ENCODE data around the gene DCAF6.

DCAF6 gene

DNA sequence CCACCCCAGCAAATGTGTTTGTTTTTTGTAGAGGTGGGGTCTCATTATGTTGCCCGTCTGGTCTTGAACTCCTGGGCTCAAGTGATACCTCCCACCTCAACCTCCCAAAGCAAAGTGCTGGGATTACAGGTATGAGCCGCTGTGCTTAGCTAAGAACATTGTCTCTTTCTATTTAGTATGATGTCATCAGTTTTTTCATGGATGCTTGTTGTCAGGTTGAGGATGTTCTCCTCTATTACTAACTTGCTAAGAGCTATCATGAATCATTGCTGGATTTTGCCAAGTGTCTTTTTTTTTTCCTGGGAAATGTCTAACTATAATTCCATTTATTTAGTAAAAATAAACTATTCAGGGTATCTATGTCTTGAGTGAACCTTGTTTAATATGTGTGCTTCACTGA is 19.4 kb downstream of the DCAF6 start:
- H3K27ac Mint-ChIP-seq, result no peak overlapping the region
- no peaks in the 10 kb centered on the region for H3K4me1 Mint-ChIP-seq
- TF ChIP-seq, protein P1, sequence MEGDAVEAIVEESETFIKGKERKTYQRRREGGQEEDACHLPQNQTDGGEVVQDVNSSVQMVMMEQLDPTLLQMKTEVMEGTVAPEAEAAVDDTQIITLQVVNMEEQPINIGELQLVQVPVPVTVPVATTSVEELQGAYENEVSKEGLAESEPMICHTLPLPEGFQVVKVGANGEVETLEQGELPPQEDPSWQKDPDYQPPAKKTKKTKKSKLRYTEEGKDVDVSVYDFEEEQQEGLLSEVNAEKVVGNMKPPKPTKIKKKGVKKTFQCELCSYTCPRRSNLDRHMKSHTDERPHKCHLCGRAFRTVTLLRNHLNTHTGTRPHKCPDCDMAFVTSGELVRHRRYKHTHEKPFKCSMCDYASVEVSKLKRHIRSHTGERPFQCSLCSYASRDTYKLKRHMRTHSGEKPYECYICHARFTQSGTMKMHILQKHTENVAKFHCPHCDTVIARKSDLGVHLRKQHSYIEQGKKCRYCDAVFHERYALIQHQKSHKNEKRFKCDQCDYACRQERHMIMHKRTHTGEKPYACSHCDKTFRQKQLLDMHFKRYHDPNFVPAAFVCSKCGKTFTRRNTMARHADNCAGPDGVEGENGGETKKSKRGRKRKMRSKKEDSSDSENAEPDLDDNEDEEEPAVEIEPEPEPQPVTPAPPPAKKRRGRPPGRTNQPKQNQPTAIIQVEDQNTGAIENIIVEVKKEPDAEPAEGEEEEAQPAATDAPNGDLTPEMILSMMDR (IDR thresholded peaks at IDR 0.05), result no peak
- H3K36me3 Mint-ChIP-seq (ENCODE audit: low read depth), result peaks cover 99% of the 10 kb centered on the region
- DNase-seq, result no peak
- H3K9me3 Mint-ChIP-seq, result peaks cover 37% of the 10 kb centered on the region
- H3K27me3 Mint-ChIP-seq (ENCODE audit: low read depth, poor library complexity), result no peaks in the 10 kb centered on the region
- no peak overlapping the region for H3K4me3 Mint-ChIP-seq

DNA sequence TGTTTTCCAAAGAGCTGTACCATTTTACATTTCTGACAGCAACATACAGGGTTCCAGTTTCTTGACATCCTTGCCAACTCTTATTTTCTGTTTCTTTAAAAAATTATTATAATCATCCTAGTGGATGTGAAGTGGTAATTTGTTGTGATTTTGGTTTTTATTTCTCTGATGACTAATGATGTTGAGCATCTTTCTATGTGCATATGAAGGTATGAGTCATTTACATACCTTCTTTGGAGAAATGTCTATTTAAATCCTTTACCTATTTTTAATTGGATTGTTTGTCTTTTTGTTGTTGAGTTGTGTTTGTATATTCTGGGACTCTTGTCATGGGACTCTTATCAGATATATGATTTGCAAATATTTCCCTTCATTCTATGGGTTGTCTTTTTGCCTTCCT is 21.2 kb downstream of the DCAF6 start:
- no peak overlapping the region for H3K27ac Mint-ChIP-seq
- H3K4me1 Mint-ChIP-seq, result no peaks in the 10 kb centered on the region
- H3K4me3 Mint-ChIP-seq, result no peak overlapping the region
- no peak for DNase-seq
- TF ChIP-seq, protein P1 (IDR thresholded peaks at IDR 0.05), result no peak
- peaks cover 99% of the 10 kb centered on the region for H3K36me3 Mint-ChIP-seq (ENCODE audit: low read depth)
- H3K9me3 Mint-ChIP-seq, result peaks cover 54% of the 10 kb centered on the region
- H3K27me3 Mint-ChIP-seq (ENCODE audit: low read depth, poor library complexity), result no peaks in the 10 kb centered on the region

DNA sequence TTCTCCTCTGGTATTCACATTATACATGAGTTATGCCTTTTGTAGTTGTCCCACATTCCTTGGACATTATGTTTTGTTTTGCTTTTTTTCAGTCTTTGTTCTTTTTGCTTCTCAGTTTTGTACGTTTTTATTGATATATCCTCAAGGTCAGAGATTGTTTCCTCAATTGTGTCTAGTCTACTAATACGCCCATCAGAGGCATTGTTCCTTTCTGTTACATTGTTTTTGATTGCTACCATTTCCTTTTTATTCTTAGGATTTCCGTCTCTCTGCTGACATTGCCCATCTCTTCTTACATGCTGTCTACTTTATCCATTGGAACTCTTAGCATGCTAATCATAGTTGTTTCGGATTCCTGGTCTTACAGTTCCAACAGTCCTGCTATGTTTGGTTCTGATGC is 28.2 kb downstream of the DCAF6 start:
- Mint-ChIP-seq H3K9me3 (peaks cover 43% of the 10 kb centered on the region), H3K4me3 (no peak overlapping the region), H3K27ac (no peak overlapping the region), H3K36me3 (ENCODE audit: low read depth) (peaks cover 75% of the 10 kb centered on the region), H3K4me1 (no peaks in the 10 kb centered on the region), H3K27me3 (ENCODE audit: low read depth, poor library complexity) (no peaks in the 10 kb centered on the region)
- TF ChIP-seq, protein P1 (IDR thresholded peaks at IDR 0.05), result no peak
- no peak for DNase-seq

DNA sequence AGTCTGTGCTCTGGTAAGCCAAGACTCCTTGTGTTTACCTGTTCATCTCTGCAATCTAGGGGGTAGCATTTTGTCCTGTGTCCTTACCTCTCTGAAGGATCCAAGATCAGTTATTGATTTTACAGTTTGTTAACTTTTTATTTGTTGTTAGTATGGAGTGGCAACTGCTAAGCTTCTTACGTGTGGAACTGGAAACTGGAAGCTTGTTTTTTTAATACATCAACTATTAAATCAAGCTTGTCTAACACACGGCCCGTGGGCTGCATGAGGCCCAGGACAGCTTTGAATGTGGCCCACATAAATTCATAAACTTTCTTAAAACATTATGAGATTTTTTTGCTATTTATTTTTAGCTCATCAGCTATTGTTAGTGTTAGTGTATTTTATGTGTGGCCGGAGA is 29.6 kb downstream of the DCAF6 start:
- H3K9me3 Mint-ChIP-seq, result peaks cover 32% of the 10 kb centered on the region
- TF ChIP-seq, protein P1 (IDR thresholded peaks at IDR 0.05), result no peak
- H3K4me1 Mint-ChIP-seq, result no peaks in the 10 kb centered on the region
- no peak overlapping the region for H3K4me3 Mint-ChIP-seq
- no peak overlapping the region for H3K27ac Mint-ChIP-seq
- H3K36me3 Mint-ChIP-seq (ENCODE audit: low read depth), result peaks cover 62% of the 10 kb centered on the region
- H3K27me3 Mint-ChIP-seq (ENCODE audit: low read depth, poor library complexity), result no peaks in the 10 kb centered on the region
- no peak for DNase-seq

DNA sequence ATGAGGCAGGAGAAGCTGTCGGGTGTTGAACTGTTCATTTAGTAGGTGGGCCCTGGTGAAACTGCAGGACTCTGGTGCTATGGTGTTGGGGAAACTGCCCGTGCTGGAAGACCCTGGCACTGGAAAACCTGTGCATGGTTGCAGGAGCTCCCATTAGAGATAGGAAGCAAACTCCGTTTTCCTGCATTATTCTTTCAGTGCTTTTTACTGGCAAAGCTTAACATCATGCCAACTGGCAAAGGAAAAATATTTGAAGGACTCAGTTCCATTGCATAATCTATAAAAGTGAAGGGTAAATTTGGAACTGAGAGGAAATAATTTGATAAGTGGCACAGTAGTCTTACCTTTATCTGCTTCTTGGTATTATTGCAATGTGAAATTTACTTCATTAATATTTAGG is 32.1 kb downstream of the DCAF6 start:
- H3K4me1 Mint-ChIP-seq, result no peaks in the 10 kb centered on the region
- no peaks in the 10 kb centered on the region for H3K27me3 Mint-ChIP-seq (ENCODE audit: low read depth, poor library complexity)
- H3K9me3 Mint-ChIP-seq, result peaks cover 12% of the 10 kb centered on the region
- TF ChIP-seq, protein P1 (IDR thresholded peaks at IDR 0.05), result no peak
- DNase-seq, result no peak
- peaks cover 44% of the 10 kb centered on the region for H3K36me3 Mint-ChIP-seq (ENCODE audit: low read depth)
- H3K4me3 Mint-ChIP-seq, result no peak overlapping the region
- no peak overlapping the region for H3K27ac Mint-ChIP-seq

DNA sequence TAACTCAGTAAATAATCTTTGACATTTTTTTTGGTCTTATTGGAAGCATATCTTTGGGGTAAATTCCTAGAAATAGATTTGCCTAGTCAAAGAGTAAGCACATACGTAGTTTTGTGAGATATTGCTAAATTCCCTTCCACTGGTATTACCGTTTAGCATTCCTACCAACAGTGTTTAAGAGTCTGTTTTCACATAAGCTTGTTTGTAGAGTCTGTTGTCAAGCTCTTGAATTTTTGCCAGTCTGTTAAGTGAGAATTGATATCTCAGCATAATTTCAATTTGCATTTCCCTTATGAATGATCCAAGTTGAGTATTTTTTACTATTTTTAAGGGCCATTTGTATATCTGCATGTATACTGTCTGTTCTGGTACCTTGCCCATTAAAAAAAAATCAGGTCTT is 37.3 kb downstream of the DCAF6 start:
- no peaks in the 10 kb centered on the region for H3K27me3 Mint-ChIP-seq (ENCODE audit: low read depth, poor library complexity)
- no peak for DNase-seq
- no peak overlapping the region for H3K27ac Mint-ChIP-seq
- peaks cover 22% of the 10 kb centered on the region for H3K9me3 Mint-ChIP-seq
- H3K4me1 Mint-ChIP-seq, result no peaks in the 10 kb centered on the region
- no peak overlapping the region for H3K4me3 Mint-ChIP-seq
- TF ChIP-seq, protein P1 (IDR thresholded peaks at IDR 0.05), result no peak
- H3K36me3 Mint-ChIP-seq (ENCODE audit: low read depth), result peaks cover 45% of the 10 kb centered on the region
